SU-DHL-6 (cell line): ENCODE data around the gene RIOX2.

Experiments used
- CTCF ChIP-seq: fragments of 200-600 bp; sonication (generic); IDR thresholded peaks from one replicate; pipeline ENCODE4 v1.5.1; 2017; ENCODE audit warnings: antibody characterized with exemption, mild to moderate bottlenecking, low read length, moderate library complexity; ENCODE audit not compliant: insufficient read depth, poor library complexity, severe bottlenecking
- EZH2phosphoT487 ChIP-seq: fragments of 200-600 bp; sonication (generic), shearing (Covaris generic); conservative IDR thresholded peaks from 2 replicates; pipeline ENCODE4 v1.6.1; 2018; ENCODE audit warnings: mild to moderate bottlenecking, antibody characterized with exemption, low read length, moderate library complexity, mixed read lengths

DNA sequence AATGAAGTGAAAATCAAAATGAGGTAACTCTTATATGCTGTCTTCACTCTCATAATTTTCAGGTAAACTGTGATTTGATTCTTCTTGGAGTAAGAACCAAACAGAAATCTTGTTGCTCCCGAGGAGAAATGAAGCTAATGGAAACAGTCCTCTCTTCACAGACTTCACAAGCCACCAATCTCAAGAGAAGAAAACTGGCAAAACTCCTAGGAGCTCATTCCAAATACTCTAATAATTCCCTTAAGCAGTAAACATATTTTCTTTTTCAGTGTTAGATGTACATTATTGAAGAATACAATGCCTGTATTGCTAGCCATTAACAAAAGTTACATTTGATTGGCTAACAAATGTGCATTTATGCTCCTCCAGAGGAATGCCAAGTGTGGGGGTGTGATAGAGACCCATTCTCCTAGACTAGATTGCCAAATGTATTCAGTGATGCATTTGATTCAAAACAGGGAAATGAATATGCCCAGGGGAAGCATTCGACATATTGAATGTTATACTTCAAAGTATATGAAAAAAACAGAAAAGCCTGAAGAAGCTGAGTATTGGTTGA is 11.8 kb upstream of the RIOX2 start:
- TF ChIP-seq CTCF (no peak), EZH2phosphoT487 (no peak)
